Inflammatory macrophage treated with lipopolysaccharide for 4 hours (primary cell): ENCODE results near the gene AZU1.

ENCODE experiments used
- DNase-seq: peaks from one replicate; pipeline ENCODE4 v3.0.0-alpha.2; 2020

Gene AZU1

GRCh38 chr19:797528-798414 lies 29.9 kb upstream of the AZU1 start:
- peak; percentile 94 for DNase-seq

- DNase-seq: no peak
Observed at GRCh38 chr19:798415-799075, 29.1 kb upstream of the AZU1 start.

GRCh38 chr19:799076-799881 lies 28.4 kb upstream of the AZU1 start:
- peak; percentile 46 for DNase-seq

- no peak for DNase-seq
Observed at GRCh38 chr19:800360-801029, 27.1 kb upstream of the AZU1 start.

- no peak for DNase-seq
Observed at GRCh38 chr19:801030-801860, 26.4 kb upstream of the AZU1 start.

GRCh38 chr19:801861-802497 lies 25.7 kb upstream of the AZU1 start:
- no peak for DNase-seq

- no peak for DNase-seq
Observed at GRCh38 chr19:802498-803098, 25.0 kb upstream of the AZU1 start.

GRCh38 chr19:803099-803561 lies 24.5 kb upstream of the AZU1 start:
- no peak for DNase-seq

- DNase-seq: no peak
Observed at GRCh38 chr19:803686-804418, 23.8 kb upstream of the AZU1 start.

- DNase-seq: no peak
Observed at GRCh38 chr19:804419-805165, 23.0 kb upstream of the AZU1 start.

GRCh38 chr19:805166-805551 lies 22.5 kb upstream of the AZU1 start:
- no peak for DNase-seq

- no peak for DNase-seq
Observed at GRCh38 chr19:805600-806550, 21.8 kb upstream of the AZU1 start.

GRCh38 chr19:806815-807421 lies 20.7 kb upstream of the AZU1 start:
- no peak for DNase-seq

- no peak for DNase-seq
Observed at GRCh38 chr19:807627-808422, 19.8 kb upstream of the AZU1 start.

- no peak for DNase-seq
Observed at GRCh38 chr19:808423-808775, 19.2 kb upstream of the AZU1 start.

- DNase-seq: no peak
Observed at GRCh38 chr19:810077-810855, 17.4 kb upstream of the AZU1 start.
